K562 (cell line): ENCODE data around the gene LYG2. TPM values are rescaled to one million over a fixed set of nuclear protein-coding genes. Genes with fewer than 3 reads are reported as not detected.

Experiments
- ATAC-seq: fragments of 200-7000 bp; cut with Tn5 transposase; 3 replicates; pipeline ENCODE4 v1.9.1; 2020; ENCODE audit warnings: moderate library complexity
- BruUV-seq: library from RNA; stranded (reverse); fragments of 400-500 nt; replicated peaks from 2 replicates; lab custom pipeline; 2021; lab: Mats Ljungman, UMichigan
- CTCF ChIA-PET: fragments of 300-600 bp; formaldehyde crosslinking; extraction: SDS; loops from one replicate; lab custom pipeline; 2021; ENCODE audit warnings: low intra/inter-chr PET ratio; lab: Yijun Ruan, JAX
- POLR2A ChIA-PET: fragments of 300-600, 350-650 bp; sonication (Branson Sonifier 250); formaldehyde crosslinking; extraction: SDS; loops from one replicate; lab custom pipeline; 2021; ENCODE audit warnings: antibody characterized with exemption, inconsistent platforms; lab: Yijun Ruan, JAX
- DNase-seq, 4 experiments: peaks; one replicate each; pipeline versions ENCODE4 v3.0.0 to v3.0.0-alpha.2; 2011 to 2018; ENCODE audit warnings: low spot score in 3 of 4, mixed read lengths in 3 of 4; ENCODE audit errors: extremely low read depth in 1 of 4
- FAIRE-seq: peaks from 2 replicates; lab custom pipeline; 2011; peaks lifted over from hg19 to GRCh38; lab: Jason Lieb, UNC
- H2AFZ ChIP-seq: 2 replicates; pipeline ENCODE4 v1.6.0; 2011; ENCODE audit warnings: low read depth, low read length, control low read depth, inconsistent platforms
- H3K27ac ChIP-seq: fragments of 200-600 bp; 3 replicates; pipeline ENCODE4 v1.8.0; 2011; ENCODE audit warnings: low read depth, mild to moderate bottlenecking, control low read depth, inconsistent platforms, low read length, moderate library complexity, mixed read lengths; ENCODE audit errors: extremely low read depth
- H3K27me3 ChIP-seq, 2 experiments: fragments of 300-600 bp in 1 of 2; 2 replicates in 1 of 2; 3 replicates in 1 of 2; pipeline versions ENCODE4 v1.6.0 to v1.8.0; 2011; ENCODE audit warnings: inconsistent platforms in 2 of 2, low read length in 2 of 2, mild to moderate bottlenecking in 1 of 2, mixed read lengths in 1 of 2, moderate library complexity in 1 of 2; ENCODE audit not compliant: control insufficient read depth in 2 of 2, insufficient read depth in 2 of 2
- H3K36me3 ChIP-seq: fragments of 300-600 bp; 3 replicates; pipeline ENCODE4 v1.8.0; 2011; ENCODE audit warnings: mild to moderate bottlenecking, low read length, inconsistent platforms; ENCODE audit not compliant: control insufficient read depth, insufficient read depth
- H3K4me1 ChIP-seq, 2 experiments: fragments of 200-600 bp in 1 of 2; replicated peaks in 1 of 2; 2 replicates in 1 of 2; 3 replicates in 1 of 2; pipeline versions ENCODE4 v1.5.1 to v1.8.0; 2011; ENCODE audit warnings: inconsistent platforms in 2 of 2, low read length in 2 of 2, mild to moderate bottlenecking in 1 of 2, mixed read lengths in 1 of 2, moderate library complexity in 1 of 2; ENCODE audit not compliant: control insufficient read depth in 2 of 2, insufficient read depth in 2 of 2
- H3K4me2 ChIP-seq: 2 replicates; pipeline ENCODE4 v1.6.1; 2011; ENCODE audit warnings: low read length, control low read depth, inconsistent platforms, mixed read lengths; ENCODE audit not compliant: insufficient read depth
- H3K4me3 ChIP-seq: fragments of 200-600 bp; sonication (generic), shearing (Covaris generic); 2 replicates; pipeline ENCODE4 v1.5.1; 2016; ENCODE audit warnings: control low read depth, inconsistent platforms
- H3K79me2 ChIP-seq: fragments of 200-600 bp; 3 replicates; pipeline ENCODE4 v1.8.0; 2011; ENCODE audit warnings: low read length, inconsistent platforms; ENCODE audit not compliant: control insufficient read depth, insufficient read depth
- H3K9ac ChIP-seq, 2 experiments: 2 replicates each; pipeline versions ENCODE4 v1.6.0 to v1.6.1; 2011; ENCODE audit warnings: low read depth in 2 of 2, low read length in 2 of 2, control low read depth in 1 of 2, inconsistent platforms in 1 of 2, mild to moderate bottlenecking in 1 of 2, mixed read lengths in 1 of 2; ENCODE audit not compliant: insufficient read depth in 1 of 2
- H3K9me1 ChIP-seq: one replicate; pipeline ENCODE4 v1.6.0; 2011; ENCODE audit warnings: inconsistent platforms, mild to moderate bottlenecking, low read length, moderate library complexity; ENCODE audit not compliant: control insufficient read depth, insufficient read depth
- H3K9me3 ChIP-seq: replicated peaks from 2 replicates; pipeline ENCODE4 v1.5.1; 2011; ENCODE audit warnings: low read depth, low read length, inconsistent platforms; ENCODE audit not compliant: control insufficient read depth, insufficient read depth
- H4K20me1 ChIP-seq: replicated peaks from 2 replicates; pipeline ENCODE4 v1.6.1; 2011; ENCODE audit warnings: low read length, inconsistent platforms, mixed read lengths; ENCODE audit not compliant: control insufficient read depth, insufficient read depth
- CHCHD3 ChIP-seq: fragments of 250-450 bp; sonication (Bioruptor Pico); IDR thresholded peaks from 2 replicates; pipeline ENCODE4 v2.1.2; 2022; ENCODE audit warnings: mild to moderate bottlenecking
- MCM2 ChIP-seq: fragments of 450-650 bp; IDR thresholded peaks from 2 replicates; pipeline ENCODE4 v1.6.1; 2017; ENCODE audit warnings: low read depth, mild to moderate bottlenecking
- MEF2A ChIP-seq: IDR thresholded peaks from 2 replicates; pipeline ENCODE4 v1.6.1; 2011; ENCODE audit warnings: low read depth, mild to moderate bottlenecking, low read length, moderate library complexity; ENCODE audit not compliant: control insufficient read depth
- RBM17 ChIP-seq: fragments of 200-400 bp; formaldehyde crosslinking; IDR thresholded peaks from 2 replicates; pipeline ENCODE4 v1.6.1; 2017; ENCODE audit warnings: low read depth, mild to moderate bottlenecking, low read length, borderline replicate concordance
- SIX5 ChIP-seq, 2 experiments: IDR thresholded peaks; 2 replicates each; pipeline ENCODE4 v1.6.1; 2011; ENCODE audit warnings: low read length in 2 of 2, borderline replicate concordance in 1 of 2, low read depth in 1 of 2, mild to moderate bottlenecking in 1 of 2, moderate library complexity in 1 of 2; ENCODE audit not compliant: insufficient read depth in 1 of 2
- SMAD4 ChIP-seq: fragments of 250-450 bp; sonication (Bioruptor Pico); conservative IDR thresholded peaks from 2 replicates; pipeline ENCODE4 v1.8.0; 2021; ENCODE audit warnings: inconsistent platforms, mild to moderate bottlenecking, moderate library complexity
- SMARCA5 ChIP-seq: fragments of 450-650 bp; IDR thresholded peaks from 2 replicates; pipeline ENCODE4 v1.6.1; 2016
- SRSF9 ChIP-seq: fragments of 200-400 bp; formaldehyde crosslinking; IDR thresholded peaks from 2 replicates; pipeline ENCODE4 v1.6.1; 2017; ENCODE audit warnings: low read depth, low read length, borderline replicate concordance
- TRIM24 ChIP-seq, 2 experiments: fragments of 450-650 bp; IDR thresholded peaks; 2 replicates each; pipeline ENCODE4 v1.6.1; 2016
- ZKSCAN3 ChIP-seq: fragments of 250-450 bp; sonication (Bioruptor Pico); IDR thresholded peaks from 2 replicates; pipeline ENCODE4 v1.4.0; 2020
- ZNF12 ChIP-seq: sonication (generic); formaldehyde crosslinking; IDR thresholded peaks from 2 replicates; pipeline ENCODE4 v1.4.0; 2020; ENCODE audit warnings: mild to moderate bottlenecking, missing genetic modification reagents
- ZNF140 ChIP-seq: fragments of 250-450 bp; sonication (Bioruptor Pico); IDR thresholded peaks from 2 replicates; pipeline ENCODE4 v1.8.0; 2021; ENCODE audit warnings: moderate library complexity, mild to moderate bottlenecking, inconsistent platforms
- ZNF23 ChIP-seq: fragments of 250-450 bp; sonication (Bioruptor Pico); IDR thresholded peaks from 2 replicates; pipeline ENCODE4 v1.4.0; 2020; ENCODE audit warnings: mild to moderate bottlenecking
- ZNF707 ChIP-seq: fragments of 250-450 bp; sonication (Bioruptor Pico); conservative IDR thresholded peaks from 2 replicates; pipeline ENCODE4 v1.8.0; 2022; ENCODE audit warnings: inconsistent platforms, mild to moderate bottlenecking, moderate library complexity
- WGBS: fragments of 100-300 bp; shearing (Covaris generic); methylation state at CpG from one replicate; pipeline ENCODE4 v1.1.6; 2016; ENCODE audit warnings: low coverage, mixed read lengths; ENCODE audit not compliant: insufficient coverage; ENCODE audit errors: missing lambda C conversion rate; 5-methylcytosine and 5-hydroxymethylcytosine counted together
- in situ Hi-C: fragments of 300-500 bp; cut with MboI; formaldehyde crosslinking; loops from 4 replicates; pipeline ENCODE4 v1.15.0; 2018; ENCODE audit warnings: inconsistent platforms, mixed read lengths
- intact Hi-C: fragments of 100-400 bp; cut with micrococcal nuclease; formaldehyde crosslinking; loops from 2 replicates; pipeline ENCODE4 v1.14.2; 2022
- polyA plus RNA-seq, 8 experiments: library from polyadenylated mRNA; depleted of rRNA in 4 of 8; stranded (reverse) in 5 of 8; unstranded in 3 of 8; fragments of >200 nt; fragmentation: Nextera tagmentation in 2 of 8; fragmentation: Illumina TruSeq in 1 of 8; extraction: Ambion mirVana in 2 of 8; extraction: Trizol in 1 of 8; gene quantifications; 2 replicates each; pipeline versions ENCODE4 v1.2.1 to v1.2.3, GENCODE V29; 2011 to 2014; ENCODE audit warnings: inconsistent platforms in 1 of 8, missing spikeins in 1 of 8
- total RNA-seq, 7 experiments: library from RNA; depleted of rRNA in 6 of 7; stranded (reverse); fragments of >200 nt in 6 of 7; fragmentation: Illumina TruSeq in 2 of 7; extraction: Trizol in 2 of 7; gene quantifications; 2 replicates each; pipeline versions ENCODE4 v1.2.1 to v1.2.3, GENCODE V29; 2011 to 2021; ENCODE audit warnings: low replicate concordance in 1 of 7
- TF ChIP-seq, protein P1 (sequence below), 3 experiments: IDR thresholded peaks in 2 of 3; conservative IDR thresholded peaks in 1 of 3; 2 replicates each; pipeline ENCODE4 v1.5.1; 2011 to 2012; ENCODE audit warnings: low read length in 3 of 3, mild to moderate bottlenecking in 3 of 3, control low read depth in 2 of 3, improper control_type of control experiment in 1 of 3, inconsistent platforms in 1 of 3, low read depth in 1 of 3, mixed read lengths in 1 of 3, moderate library complexity in 1 of 3; ENCODE audit not compliant: insufficient read depth in 2 of 3
- TF ChIP-seq, protein P2 (sequence below), 2 experiments: fragments of 450-650 bp; IDR thresholded peaks; 2 replicates each; pipeline ENCODE4 v1.6.1; 2016

Gene LYG2
- total and polyA plus RNA-seq, 9 of the 15 experiments (the other 6 are each of a cell fraction or from before 2014, with no cell fraction given), result 0.15 to 0.21 (median 0.17) TPM; not detected in 6

DNA sequence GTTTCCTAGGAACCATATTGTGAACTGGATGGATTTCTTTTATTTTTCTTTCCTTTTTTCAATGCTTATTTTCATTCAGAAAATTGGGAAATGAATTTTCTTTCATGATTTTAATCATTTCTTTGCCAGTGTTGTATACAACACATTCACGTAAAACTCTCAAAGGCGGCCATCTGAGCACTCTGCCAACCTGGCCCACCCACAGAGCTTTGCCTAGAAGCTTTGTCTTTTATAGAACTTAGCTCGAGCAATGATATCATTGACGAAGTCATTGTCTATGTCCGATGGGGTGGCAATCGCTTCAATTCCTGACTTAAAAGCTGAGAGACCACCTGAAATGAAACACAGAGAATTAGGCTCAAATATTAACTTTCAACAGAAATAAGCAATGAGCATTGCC is 13.3 kb downstream of the LYG2 start:
- no peak for FAIRE-seq
- CTCF ChIA-PET, result no interaction called here
- H3K9ac ChIP-seq, result no peak overlapping the region
- no peaks in the 10 kb centered on the region for H3K79me2 ChIP-seq
- no peak overlapping the region for H3K27ac ChIP-seq
- BruUV-seq, result no TSS peak
- peaks cover 0 to 7% of the 10 kb centered on the region in 2 experiments; a peak in 2 of 5 replicates for H3K4me1 ChIP-seq
- no peak overlapping the region for H2AFZ ChIP-seq
- H3K36me3 ChIP-seq, result no peaks in the 10 kb centered on the region
- no peaks in the 10 kb centered on the region for H4K20me1 ChIP-seq
- TF ChIP-seq ZNF707, result no peak
- TF ChIP-seq MCM2, result no peak
- TF ChIP-seq SMAD4 (CRISPR knock-in tag), result no peak
- TF ChIP-seq ZNF140 (CRISPR knock-in tag), result no peak
- no peak for TF ChIP-seq SIX5 (IDR thresholded peaks at IDR 0.05; ENCODE audit: borderline replicate concordance in 1 of 2, insufficient read depth in 1 of 2, low read depth in 1 of 2, low read length in 2 of 2)
- no peak for TF ChIP-seq RBM17
- TF ChIP-seq TRIM24 (IDR thresholded peaks at IDR 0.05), result no peak
- no peak for TF ChIP-seq ZKSCAN3 (CRISPR knock-in tag)
- TF ChIP-seq SRSF9, result no peak
- TF ChIP-seq ZNF23, result no peak
- TF ChIP-seq CHCHD3 (CRISPR knock-in tag), result no peak
- no peak for TF ChIP-seq SMARCA5
- no peak for TF ChIP-seq MEF2A
- TF ChIP-seq ZNF12 (CRISPR knock-in tag), result no peak
- TF ChIP-seq, protein P1, sequence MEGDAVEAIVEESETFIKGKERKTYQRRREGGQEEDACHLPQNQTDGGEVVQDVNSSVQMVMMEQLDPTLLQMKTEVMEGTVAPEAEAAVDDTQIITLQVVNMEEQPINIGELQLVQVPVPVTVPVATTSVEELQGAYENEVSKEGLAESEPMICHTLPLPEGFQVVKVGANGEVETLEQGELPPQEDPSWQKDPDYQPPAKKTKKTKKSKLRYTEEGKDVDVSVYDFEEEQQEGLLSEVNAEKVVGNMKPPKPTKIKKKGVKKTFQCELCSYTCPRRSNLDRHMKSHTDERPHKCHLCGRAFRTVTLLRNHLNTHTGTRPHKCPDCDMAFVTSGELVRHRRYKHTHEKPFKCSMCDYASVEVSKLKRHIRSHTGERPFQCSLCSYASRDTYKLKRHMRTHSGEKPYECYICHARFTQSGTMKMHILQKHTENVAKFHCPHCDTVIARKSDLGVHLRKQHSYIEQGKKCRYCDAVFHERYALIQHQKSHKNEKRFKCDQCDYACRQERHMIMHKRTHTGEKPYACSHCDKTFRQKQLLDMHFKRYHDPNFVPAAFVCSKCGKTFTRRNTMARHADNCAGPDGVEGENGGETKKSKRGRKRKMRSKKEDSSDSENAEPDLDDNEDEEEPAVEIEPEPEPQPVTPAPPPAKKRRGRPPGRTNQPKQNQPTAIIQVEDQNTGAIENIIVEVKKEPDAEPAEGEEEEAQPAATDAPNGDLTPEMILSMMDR (IDR thresholded peaks at IDR 0.05 in 2 of 3, conservative IDR thresholded peaks at IDR 0.05 in 1 of 3; ENCODE audit: insufficient read depth in 2 of 3, low read depth in 1 of 3, low read length in 3 of 3), result no peak
- TF ChIP-seq, protein P2, sequence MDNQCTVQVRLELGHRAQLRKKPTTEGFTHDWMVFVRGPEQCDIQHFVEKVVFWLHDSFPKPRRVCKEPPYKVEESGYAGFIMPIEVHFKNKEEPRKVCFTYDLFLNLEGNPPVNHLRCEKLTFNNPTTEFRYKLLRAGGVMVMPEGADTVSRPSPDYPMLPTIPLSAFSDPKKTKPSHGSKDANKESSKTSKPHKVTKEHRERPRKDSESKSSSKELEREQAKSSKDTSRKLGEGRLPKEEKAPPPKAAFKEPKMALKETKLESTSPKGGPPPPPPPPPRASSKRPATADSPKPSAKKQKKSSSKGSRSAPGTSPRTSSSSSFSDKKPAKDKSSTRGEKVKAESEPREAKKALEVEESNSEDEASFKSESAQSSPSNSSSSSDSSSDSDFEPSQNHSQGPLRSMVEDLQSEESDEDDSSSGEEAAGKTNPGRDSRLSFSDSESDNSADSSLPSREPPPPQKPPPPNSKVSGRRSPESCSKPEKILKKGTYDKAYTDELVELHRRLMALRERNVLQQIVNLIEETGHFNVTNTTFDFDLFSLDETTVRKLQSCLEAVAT (IDR thresholded peaks at IDR 0.05), result no peak
- intact Hi-C loops (no loop called here), in situ Hi-C loops (no loop called here)
- no peak overlapping the region for H3K4me2 ChIP-seq
- no peaks in the 10 kb centered on the region for H3K27me3 ChIP-seq
- no peak for ATAC-seq
- 12% methylated on average over 6 of the region's 6 CpGs for whole genome bisulfite sequencing
- no peaks in the 10 kb centered on the region for H3K9me1 ChIP-seq
- POLR2A ChIA-PET, result interaction anchor here (0.7 kb wide), 2 partner anchors 19 to 69 kb away, joined by 3 read pairs; no protein-coding TSS in a partner anchor
- H3K4me3 ChIP-seq, result no peak overlapping the region
- H3K9me3 ChIP-seq, result no peaks in the 10 kb centered on the region
- DNase-seq, result no peak
